Activated CD4-positive, CD25-positive, alpha-beta regulatory T cell treated with anti-CD3 and anti-CD28 coated beads, Interleukin-2, amount 50 U/mL, for 16 hours (primary cell): ENCODE results near the gene LRRC63.
"Not testable (repeated sequence)": the region's sequence is repeated elsewhere in the genome, so short reads cannot be mapped to it uniquely, and the experiment has no call there.

Experiments
- DNase-seq: peaks from one replicate; pipeline ENCODE4 v3.0.0-alpha.2; 2020; ENCODE audit warnings: low read depth, low spot score

Gene LRRC63

GRCh38 chr13:46235286-46235685, 23.6 kb downstream of the LRRC63 start:
- DNase-seq, result no peak

- DNase-seq, result no peak
Measured at GRCh38 chr13:46265292-46265691, 53.6 kb downstream of the LRRC63 start.

- no peak for DNase-seq
Measured at GRCh38 chr13:46267166-46267565, 55.4 kb downstream of the LRRC63 start.

GRCh38 chr13:46270416-46270815, 58.7 kb downstream of the LRRC63 start:
- no peak for DNase-seq

GRCh38 chr13:46274094-46274698, 62.5 kb downstream of the LRRC63 start:
- no peak for DNase-seq

- DNase-seq, result no peak
Measured at GRCh38 chr13:46278474-46278873, 66.7 kb downstream of the LRRC63 start.

GRCh38 chr13:46281779-46282178, 70.1 kb downstream of the LRRC63 start:
- no peak for DNase-seq

GRCh38 chr13:46283912-46284824, 72.4 kb downstream of the LRRC63 start:
- not testable (repeated sequence) for DNase-seq

GRCh38 chr13:46286972-46287371, 75.2 kb downstream of the LRRC63 start:
- no peak for DNase-seq

- DNase-seq, result no peak
Measured at GRCh38 chr13:46288570-46289259, 77.0 kb downstream of the LRRC63 start.

- DNase-seq, result no peak
Measured at GRCh38 chr13:46289260-46289955, 77.7 kb downstream of the LRRC63 start.

GRCh38 chr13:46290434-46290833, 78.7 kb downstream of the LRRC63 start:
- no peak for DNase-seq

GRCh38 chr13:46293436-46293835, 81.7 kb downstream of the LRRC63 start:
- DNase-seq, result no peak

- no peak for DNase-seq
Measured at GRCh38 chr13:46295491-46296114, 83.9 kb downstream of the LRRC63 start.

- DNase-seq, result no peak
Measured at GRCh38 chr13:46296115-46296822, 84.5 kb downstream of the LRRC63 start.

- no peak for DNase-seq
Measured at GRCh38 chr13:46296921-46297320, 85.2 kb downstream of the LRRC63 start.

GRCh38 chr13:46297361-46297811, 85.7 kb downstream of the LRRC63 start:
- no peak for DNase-seq

- DNase-seq, result no peak
Measured at GRCh38 chr13:46303742-46304385, 92.1 kb downstream of the LRRC63 start.

GRCh38 chr13:46304546-46304945, 92.8 kb downstream of the LRRC63 start:
- DNase-seq, result no peak

GRCh38 chr13:46307554-46307953, 95.8 kb downstream of the LRRC63 start:
- no peak for DNase-seq
